ENCODE measurements around the gene PPME1. TPM values are rescaled to one million over a fixed set of nuclear protein-coding genes. Genes with fewer than 3 reads are reported as not detected.

PPME1 gene
- total RNA-seq, 1 donor from 2014 or later = 401 TPM

- Mint-ChIP-seq H3K4me1 (ENCODE audit: low read depth, unreplicated experiment) (peaks cover 10% of the 10 kb centered on the region), H3K9me3 (ENCODE audit: unreplicated experiment) (no peaks in the 10 kb centered on the region), H3K27ac (ENCODE audit: unreplicated experiment) (no peak overlapping the region), H3K4me3 (ENCODE audit: unreplicated experiment) (no peak overlapping the region), H3K36me3 (ENCODE audit: low read depth, unreplicated experiment) (peaks cover 7% of the 10 kb centered on the region), H3K27me3 (ENCODE audit: low read depth, unreplicated experiment) (no peaks in the 10 kb centered on the region)
- Histone ChIP-seq H3K27ac (ENCODE audit: low read depth, low read length) (no peak overlapping the region), H2AFZ (ENCODE audit: low read depth, low read length) (no peak overlapping the region), H3K9me3 (ENCODE audit: insufficient read depth, low read depth, low read length) (no peaks in the 10 kb centered on the region), H3K4me3 (ENCODE audit: insufficient read depth, low read depth, low read length) (no peak overlapping the region), H3K27me3 (ENCODE audit: insufficient read depth, low read length) (no peaks in the 10 kb centered on the region), H3K4me2 (ENCODE audit: low read length) (no peak overlapping the region), H3K9ac (ENCODE audit: low read length) (no peak overlapping the region), H3K36me3 (ENCODE audit: insufficient read depth, low read length) (peaks cover 3% of the 10 kb centered on the region), H3K79me2 (ENCODE audit: insufficient read depth, low read length) (no peaks in the 10 kb centered on the region), H3K4me1 (ENCODE audit: insufficient read depth, low read length) (peaks cover 4% of the 10 kb centered on the region), H4K20me1 (ENCODE audit: insufficient read depth, low read length) (no peaks in the 10 kb centered on the region)
- no peak for TF ChIP-seq EZH2 (IDR thresholded peaks at IDR 0.05; ENCODE audit: insufficient read depth, low read length)
- TF ChIP-seq CTCF (IDR thresholded peaks at IDR 0.05; ENCODE audit: insufficient read depth, low read depth, low read length) = no peak
- FAIRE-seq = no peak
- DNase-seq (ENCODE audit: low read depth) = peak; percentile 46
These were observed 98.2 kb downstream of the PPME1 start for GRCh38 chr11:74269161-74269811.

- Histone ChIP-seq H3K27ac (ENCODE audit: low read depth, low read length) (no peak overlapping the region), H3K4me1 (ENCODE audit: insufficient read depth, low read length) (peaks cover 9% of the 10 kb centered on the region), H3K9ac (ENCODE audit: low read length) (no peak overlapping the region), H3K4me3 (ENCODE audit: insufficient read depth, low read depth, low read length) (no peak overlapping the region), H3K36me3 (ENCODE audit: insufficient read depth, low read length) (peaks cover 3% of the 10 kb centered on the region), H2AFZ (ENCODE audit: low read depth, low read length) (no peak overlapping the region), H3K9me3 (ENCODE audit: insufficient read depth, low read depth, low read length) (no peaks in the 10 kb centered on the region), H3K27me3 (ENCODE audit: insufficient read depth, low read length) (no peaks in the 10 kb centered on the region), H3K4me2 (ENCODE audit: low read length) (no peak overlapping the region), H3K79me2 (ENCODE audit: insufficient read depth, low read length) (no peaks in the 10 kb centered on the region), H4K20me1 (ENCODE audit: insufficient read depth, low read length) (no peaks in the 10 kb centered on the region)
- DNase-seq (ENCODE audit: low read depth) (no peak), FAIRE-seq (no peak)
- H3K4me3 Mint-ChIP-seq (ENCODE audit: unreplicated experiment) = no peak overlapping the region
- TF ChIP-seq CTCF (IDR thresholded peaks at IDR 0.05; ENCODE audit: insufficient read depth, low read depth, low read length) (no peak), EZH2 (IDR thresholded peaks at IDR 0.05; ENCODE audit: insufficient read depth, low read length) (no peak)
- H3K27me3 Mint-ChIP-seq (ENCODE audit: low read depth, unreplicated experiment) = no peaks in the 10 kb centered on the region
- H3K27ac Mint-ChIP-seq (ENCODE audit: unreplicated experiment) = no peak overlapping the region
- H3K4me1 Mint-ChIP-seq (ENCODE audit: low read depth, unreplicated experiment) = peaks cover 10% of the 10 kb centered on the region
- H3K36me3 Mint-ChIP-seq (ENCODE audit: low read depth, unreplicated experiment) = peaks cover 7% of the 10 kb centered on the region
- H3K9me3 Mint-ChIP-seq (ENCODE audit: unreplicated experiment) = no peaks in the 10 kb centered on the region
These were observed 101.2 kb downstream of the PPME1 start for GRCh38 chr11:74272276-74272675.

- H3K79me2 ChIP-seq (ENCODE audit: insufficient read depth, low read length) = no peaks in the 10 kb centered on the region
- H3K27ac Mint-ChIP-seq (ENCODE audit: unreplicated experiment) = peak overlapping the region; percentile 92
- TF ChIP-seq CTCF (IDR thresholded peaks at IDR 0.05; ENCODE audit: insufficient read depth, low read depth, low read length) = no peak
- no peak overlapping the region for H3K4me2 ChIP-seq (ENCODE audit: low read length)
- FAIRE-seq (peak; percentile 54), DNase-seq (ENCODE audit: low read depth) (peak; percentile 77)
- no peaks in the 10 kb centered on the region for H3K27me3 ChIP-seq (ENCODE audit: insufficient read depth, low read length)
- no peaks in the 10 kb centered on the region for H4K20me1 ChIP-seq (ENCODE audit: insufficient read depth, low read length)
- peaks cover 4% of the 10 kb centered on the region for H3K9me3 Mint-ChIP-seq (ENCODE audit: unreplicated experiment)
- peak overlapping the region; percentile 62 for H3K27ac ChIP-seq (ENCODE audit: low read depth, low read length)
- no peaks in the 10 kb centered on the region for H3K27me3 Mint-ChIP-seq (ENCODE audit: low read depth, unreplicated experiment)
- no peak overlapping the region for H3K9ac ChIP-seq (ENCODE audit: low read length)
- no peak overlapping the region for H3K4me3 Mint-ChIP-seq (ENCODE audit: unreplicated experiment)
- H3K4me3 ChIP-seq (ENCODE audit: insufficient read depth, low read depth, low read length) = no peak overlapping the region
- H3K36me3 Mint-ChIP-seq (ENCODE audit: low read depth, unreplicated experiment) = peaks cover 4% of the 10 kb centered on the region
- peaks cover 2% of the 10 kb centered on the region for H3K9me3 ChIP-seq (ENCODE audit: insufficient read depth, low read depth, low read length)
- H2AFZ ChIP-seq (ENCODE audit: low read depth, low read length) = no peak overlapping the region
- peaks cover 3% of the 10 kb centered on the region for H3K36me3 ChIP-seq (ENCODE audit: insufficient read depth, low read length)
- H3K4me1 Mint-ChIP-seq (ENCODE audit: low read depth, unreplicated experiment) = peaks cover 34% of the 10 kb centered on the region
- H3K4me1 ChIP-seq (ENCODE audit: insufficient read depth, low read length) = peaks cover 29% of the 10 kb centered on the region
These were observed 105.5 kb downstream of the PPME1 start for GRCh38 chr11:74276581-74276980.

All from astrocyte (in vitro differentiated cells and primary cell).